GM23248 (cell line): ENCODE results near the gene ENTR1.

ENCODE experiments used
- EZH2 ChIP-seq: fragments of 200-600 bp; sonication (generic); IDR thresholded peaks from 2 replicates; pipeline ENCODE4 v1.6.1; 2018; ENCODE audit warnings: antibody characterized with exemption, mild to moderate bottlenecking; ENCODE audit not compliant: insufficient read depth, poor library complexity, severe bottlenecking
- EZH2phosphoT487 ChIP-seq: fragments of 200-600 bp; sonication (generic); IDR thresholded peaks from 2 replicates; pipeline ENCODE4 v1.6.1; 2018; ENCODE audit warnings: antibody characterized with exemption, moderate library complexity, mild to moderate bottlenecking, low read depth; ENCODE audit not compliant: insufficient read depth

DNA sequence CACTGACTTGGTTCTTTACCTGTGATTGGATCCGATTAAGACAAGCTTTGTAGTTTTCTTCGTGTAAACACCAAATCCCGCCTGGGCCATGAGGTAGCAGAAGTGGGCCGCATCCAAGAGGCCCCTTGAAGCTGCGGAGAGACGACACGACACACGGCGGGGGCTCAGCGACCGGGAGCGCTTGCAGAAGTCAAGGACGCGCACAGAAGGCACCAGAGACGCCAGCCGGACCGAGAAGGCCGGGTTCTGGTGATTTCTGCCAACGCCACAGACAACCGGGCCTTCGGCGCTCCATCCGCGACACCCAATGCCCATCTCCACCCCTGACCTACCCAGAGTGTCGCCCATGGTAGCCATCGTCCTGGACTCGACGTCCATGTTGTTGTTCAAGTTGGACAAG lies 49.0 kb upstream of the ENTR1 start:
- TF ChIP-seq EZH2 (no peak), EZH2phosphoT487 (no peak)
